Fibroblast of pulmonary artery (primary cell): Measurements from ENCODE around the gene CUL7.

Source experiments
- DNase-seq: peaks from one replicate; pipeline ENCODE4 v3.0.0-alpha.2; 2010; ENCODE audit warnings: low read depth
- H3K4me3 ChIP-seq: replicated peaks from 2 replicates; pipeline ENCODE4 v1.5.1; 2011; ENCODE audit warnings: low read depth, mild to moderate bottlenecking, control low read depth, low read length, moderate library complexity
- TF ChIP-seq, protein P1 (sequence below): IDR thresholded peaks from 2 replicates; pipeline ENCODE4 v1.5.1; 2011; ENCODE audit warnings: mild to moderate bottlenecking, control low read depth, low read length, inconsistent platforms; ENCODE audit errors: missing control alignments

The CUL7 gene

DNA sequence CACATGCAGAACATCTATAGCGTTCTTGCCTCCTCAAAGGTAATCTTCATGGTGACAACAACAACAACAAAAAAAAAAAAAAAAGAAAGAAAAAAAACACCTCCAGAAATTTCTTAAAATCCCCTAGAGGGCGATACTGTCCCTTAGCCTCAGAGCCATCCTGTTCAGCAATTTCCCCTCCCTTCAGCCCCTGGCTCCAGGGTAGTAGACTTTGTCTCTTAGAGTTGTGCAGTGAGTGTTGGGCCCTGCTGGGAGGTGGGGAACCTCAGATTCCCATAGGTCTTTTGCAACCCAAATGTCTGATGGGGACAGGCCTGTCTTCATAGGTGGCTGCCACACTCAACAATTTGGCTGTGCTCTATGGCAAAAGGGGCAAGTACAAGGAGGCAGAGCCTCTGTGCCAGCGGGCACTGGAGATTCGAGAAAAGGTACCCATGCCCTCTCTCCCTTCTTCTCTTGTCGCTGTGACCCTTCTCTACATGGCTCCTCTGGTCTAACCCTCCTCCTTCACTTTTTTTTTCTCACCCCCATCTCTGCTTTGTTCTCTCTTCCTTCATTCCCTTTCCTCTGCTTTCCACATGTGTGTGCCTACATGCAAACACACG, 16.5 kb upstream of the CUL7 start:
- H3K4me3 ChIP-seq, result no peak overlapping the region

DNA sequence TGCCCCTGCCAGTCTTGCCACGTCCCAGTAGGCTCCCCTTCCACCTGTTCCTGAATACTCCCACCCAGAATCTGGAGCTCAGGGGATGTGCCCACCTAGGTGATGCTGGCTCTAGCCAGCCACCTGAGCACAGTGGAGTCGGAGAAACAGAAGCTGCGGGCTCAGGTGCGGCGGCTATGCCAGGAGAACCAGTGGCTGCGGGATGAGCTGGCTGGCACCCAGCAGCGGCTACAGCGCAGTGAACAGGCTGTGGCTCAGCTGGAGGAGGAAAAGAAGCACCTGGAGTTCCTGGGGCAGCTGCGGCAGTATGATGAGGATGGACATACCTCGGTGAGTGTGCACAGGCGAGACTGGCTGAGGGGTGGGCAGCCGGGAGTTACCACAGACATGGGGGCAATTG, 9.2 kb upstream of the CUL7 start:
- no peak for DNase-seq
- H3K4me3 ChIP-seq, result no peak overlapping the region
- TF ChIP-seq, protein P1, sequence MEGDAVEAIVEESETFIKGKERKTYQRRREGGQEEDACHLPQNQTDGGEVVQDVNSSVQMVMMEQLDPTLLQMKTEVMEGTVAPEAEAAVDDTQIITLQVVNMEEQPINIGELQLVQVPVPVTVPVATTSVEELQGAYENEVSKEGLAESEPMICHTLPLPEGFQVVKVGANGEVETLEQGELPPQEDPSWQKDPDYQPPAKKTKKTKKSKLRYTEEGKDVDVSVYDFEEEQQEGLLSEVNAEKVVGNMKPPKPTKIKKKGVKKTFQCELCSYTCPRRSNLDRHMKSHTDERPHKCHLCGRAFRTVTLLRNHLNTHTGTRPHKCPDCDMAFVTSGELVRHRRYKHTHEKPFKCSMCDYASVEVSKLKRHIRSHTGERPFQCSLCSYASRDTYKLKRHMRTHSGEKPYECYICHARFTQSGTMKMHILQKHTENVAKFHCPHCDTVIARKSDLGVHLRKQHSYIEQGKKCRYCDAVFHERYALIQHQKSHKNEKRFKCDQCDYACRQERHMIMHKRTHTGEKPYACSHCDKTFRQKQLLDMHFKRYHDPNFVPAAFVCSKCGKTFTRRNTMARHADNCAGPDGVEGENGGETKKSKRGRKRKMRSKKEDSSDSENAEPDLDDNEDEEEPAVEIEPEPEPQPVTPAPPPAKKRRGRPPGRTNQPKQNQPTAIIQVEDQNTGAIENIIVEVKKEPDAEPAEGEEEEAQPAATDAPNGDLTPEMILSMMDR, result no peak

More for the DNA sequence above, 16.5 kb upstream of the CUL7 start:
- peak; percentile 86 for DNase-seq
- TF ChIP-seq, protein P1, result peak; percentile 64

DNA sequence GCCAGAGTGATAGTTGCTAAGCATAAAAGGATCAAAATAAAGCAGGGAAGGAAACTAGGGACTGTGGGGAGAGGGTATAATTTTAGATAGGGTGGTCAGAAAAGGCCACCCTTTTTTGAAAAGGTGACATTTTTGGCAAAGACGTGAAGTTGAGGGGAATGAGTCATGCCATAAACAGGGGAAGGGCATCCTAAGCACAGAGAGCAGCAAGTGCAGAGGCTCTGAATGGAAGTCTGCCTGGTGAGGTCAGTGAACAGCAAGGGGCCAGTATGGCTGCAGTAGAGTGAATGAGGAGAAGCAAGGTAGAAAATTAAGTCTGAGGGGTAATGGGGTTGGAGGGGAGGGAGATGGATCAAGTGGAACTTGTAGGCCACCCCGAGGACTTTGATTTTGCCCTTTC, 8.2 kb upstream of the CUL7 start:
- TF ChIP-seq, protein P1, result no peak
- no peak for DNase-seq
- H3K4me3 ChIP-seq, result no peak overlapping the region

DNA sequence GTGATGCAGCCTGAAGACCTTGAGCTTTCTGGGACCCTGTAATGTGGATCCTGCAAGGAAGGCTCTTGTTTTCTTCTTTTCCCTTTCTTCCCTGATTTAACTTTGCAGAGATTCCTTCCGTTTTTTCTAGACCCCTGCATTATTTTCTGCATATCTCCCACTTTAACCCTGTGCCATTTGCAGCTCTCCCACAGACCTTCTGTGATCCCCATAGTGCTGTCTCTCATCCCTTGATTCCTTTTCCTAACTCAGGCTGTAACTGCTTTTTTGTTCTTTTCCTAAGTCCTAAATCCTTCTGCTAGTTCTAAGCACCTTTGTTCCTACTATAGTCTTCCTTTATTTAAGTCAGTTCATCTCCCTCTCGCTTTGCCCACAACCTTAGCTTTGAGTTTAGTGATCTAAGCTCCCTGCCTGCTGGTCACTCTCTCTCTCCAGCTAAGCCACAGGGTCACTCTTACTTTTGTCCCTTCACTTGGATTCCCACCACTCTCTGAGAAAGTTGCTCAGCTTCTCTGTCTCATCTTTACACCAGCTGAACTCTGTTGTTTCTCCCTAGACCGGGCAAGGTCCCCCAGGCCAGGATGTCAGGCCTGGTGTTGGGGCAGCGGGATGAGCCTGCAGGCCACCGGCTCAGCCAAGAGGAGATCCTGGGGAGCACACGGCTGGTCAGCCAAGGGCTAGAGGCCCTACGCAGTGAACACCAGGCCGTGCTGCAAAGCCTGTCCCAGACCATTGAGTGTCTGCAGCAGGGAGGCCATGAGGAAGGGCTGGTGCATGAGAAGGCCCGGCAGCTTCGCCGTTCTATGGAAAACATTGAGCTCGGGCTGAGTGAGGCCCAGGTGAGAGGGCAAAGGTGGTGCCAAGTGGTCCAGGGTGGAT, 7.3 kb upstream of the CUL7 start:
- TF ChIP-seq, protein P1, result no peak
- DNase-seq, result no peak
- H3K4me3 ChIP-seq, result peak overlapping the region; percentile 99

DNA sequence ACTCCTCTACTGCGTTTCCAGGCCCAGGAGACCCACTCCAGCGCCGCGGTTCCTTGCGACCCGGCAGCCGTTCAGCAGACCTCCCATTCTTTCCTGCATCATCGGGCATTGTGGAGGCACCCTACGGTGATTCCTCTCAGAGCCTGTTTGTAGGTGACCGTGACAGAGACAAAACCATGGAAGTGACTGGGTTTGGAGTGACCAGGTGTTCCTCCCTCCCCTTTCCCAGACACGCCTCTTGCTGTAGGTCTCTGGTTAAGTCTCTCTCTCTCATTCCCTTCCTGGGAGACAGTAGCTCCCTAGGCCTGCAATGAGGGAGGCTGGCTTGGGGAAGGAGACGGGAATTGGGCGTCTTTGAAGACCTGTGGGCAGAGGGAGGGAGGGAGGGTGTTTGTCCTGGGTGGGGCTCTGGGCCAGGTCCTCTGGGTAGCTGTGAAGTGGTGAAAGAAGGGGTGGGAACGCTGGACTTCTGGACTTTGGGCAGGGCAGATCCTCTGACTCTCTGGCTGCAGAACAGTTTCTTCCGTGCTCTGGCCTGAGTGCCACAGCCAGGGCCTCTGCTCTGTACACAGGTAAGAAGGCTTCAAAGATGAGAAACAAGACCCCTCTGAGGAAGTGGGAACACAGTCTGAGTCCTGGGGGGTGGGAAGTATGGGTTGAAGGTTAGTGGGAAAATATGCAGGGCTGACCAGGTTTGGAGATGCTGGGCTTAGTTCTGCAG, 6.5 kb upstream of the CUL7 start:
- TF ChIP-seq, protein P1, result no peak
- DNase-seq, result no peak
- peak overlapping the region; percentile 99 for H3K4me3 ChIP-seq

DNA sequence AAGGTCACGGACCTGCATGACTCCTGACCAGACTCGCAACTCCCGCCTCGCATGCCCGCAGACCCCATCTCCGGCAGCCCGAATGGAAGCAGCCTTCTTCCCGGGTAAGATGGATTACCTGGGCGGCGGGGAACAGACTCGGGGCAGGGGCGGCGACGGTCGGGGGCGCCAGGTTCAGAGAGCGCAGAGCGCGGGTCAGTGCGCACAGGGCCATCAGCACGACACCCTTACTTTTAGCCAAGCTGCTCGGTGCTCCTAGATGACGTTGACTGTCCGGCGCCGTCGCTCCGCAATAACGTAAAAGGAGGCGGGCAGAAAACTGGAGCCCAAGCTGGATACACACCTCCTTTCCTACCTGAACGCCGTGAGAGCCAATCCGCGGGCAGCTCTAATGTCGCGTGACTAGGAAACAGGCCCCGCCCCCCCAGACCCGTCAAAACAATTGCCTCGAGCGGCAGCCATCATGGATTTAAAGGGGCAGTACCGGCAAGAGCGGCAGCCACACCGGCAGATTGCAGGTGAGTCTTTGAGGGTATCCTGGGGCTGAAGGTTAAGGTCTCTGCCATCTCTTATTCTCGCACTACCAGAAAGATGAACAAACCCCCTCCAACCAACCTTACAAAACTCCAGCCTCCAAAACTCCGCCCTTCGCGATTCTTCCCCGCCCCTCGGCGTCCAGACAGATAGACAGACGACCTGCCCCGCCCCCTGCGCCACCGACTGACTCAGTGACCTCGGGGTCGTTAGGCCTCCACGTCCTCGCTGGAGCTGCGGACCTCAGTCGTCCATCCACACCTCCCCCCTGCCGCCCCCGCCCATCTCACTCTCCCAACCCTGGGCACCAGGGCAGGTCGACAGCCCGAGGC, 5.8 kb upstream of the CUL7 start, which contains the start of the genes KLC4 and MRPL2:
Gene KLC4 (plus strand): TSS at position 464 of the 866 bp plus-strand sequence. CDS start 1,705 bp downstream, outside the sequence.
Gene MRPL2 (minus strand): TSS at position 267 of the 866 bp plus-strand sequence. CDS start 53 bp downstream, at position 214.
- peak; percentile 99 for DNase-seq
- TF ChIP-seq, protein P1, result no peak
- peak within 1 kb of the TSS; percentile 99 for H3K4me3 ChIP-seq
